B cell (primary cell): Measurements from ENCODE around the gene CACNA2D1. TPM values are rescaled to one million over a fixed set of nuclear protein-coding genes. Genes with fewer than 3 reads are reported as not detected.

ENCODE experiments used
- ATAC-seq: fragments of 200-7000 bp; cut with Tn5 transposase; one replicate; pipeline ENCODE4 v1.10.0; 2021; ENCODE audit warnings: low read depth, mild to moderate bottlenecking, moderate number of reproducible peaks, moderate library complexity
- CTCF ChIA-PET: fragments of 350-600 bp; sonication (Branson Sonifier 250); formaldehyde crosslinking; loops from one replicate; lab custom pipeline; 2021; ENCODE audit warnings: antibody characterized with exemption, inconsistent platforms; lab: Charles Lee
- POLR2A ChIA-PET: fragments of 350-600 bp; sonication (Branson Sonifier 250); formaldehyde crosslinking; loops from one replicate; lab custom pipeline; 2021; ENCODE audit warnings: antibody characterized with exemption; lab: Charles Lee
- DNase-seq: peaks from one replicate; pipeline ENCODE4 v3.0.0; 2013
- H2AFZ ChIP-seq: 2 replicates; pipeline ENCODE4 v1.6.1; 2012; ENCODE audit warnings: mild to moderate bottlenecking, low read depth, low read length; ENCODE audit not compliant: insufficient read depth, poor library complexity, severe bottlenecking
- H3K27ac ChIP-seq, 2 donors: 1 replicate in 1 of 2; 2 replicates in 1 of 2; pipeline ENCODE4 v1.5.1; 2012 to 2013; ENCODE audit warnings: low read length in 2 of 2, mild to moderate bottlenecking in 2 of 2, moderate library complexity in 1 of 2
- H3K27me3 ChIP-seq, 4 experiments: fragments of 200-600 bp in 1 of 4; sonication (generic) in 1 of 4; replicated peaks in 1 of 4; 1 replicate in 2 of 4; 2 replicates in 2 of 4; pipeline versions ENCODE4 v1.6.1 to v1.7.0; 2013 to 2016; ENCODE audit warnings: low read length in 3 of 4, mild to moderate bottlenecking in 2 of 4, mixed read lengths in 1 of 4, moderate library complexity in 1 of 4; ENCODE audit not compliant: insufficient read depth in 4 of 4, control insufficient read depth in 3 of 4; ENCODE audit errors: control extremely low read depth in 1 of 4
- H3K36me3 ChIP-seq, 2 experiments: replicated peaks in 1 of 2; 1 replicate in 1 of 2; 2 replicates in 1 of 2; pipeline versions ENCODE4 v1.6.1 to v1.7.1; 2013; ENCODE audit warnings: low read length in 1 of 2; ENCODE audit not compliant: insufficient read depth in 2 of 2, control insufficient read depth in 1 of 2; ENCODE audit errors: control extremely low read depth in 1 of 2, extremely low read depth in 1 of 2
- H3K4me1 ChIP-seq, 2 donors: fragments of 200-600 bp in 1 of 2; sonication (generic) in 1 of 2; 1 replicate in 1 of 2; 2 replicates in 1 of 2; pipeline versions ENCODE4 v1.5.1 to v1.6.1; 2013 to 2017; ENCODE audit warnings: low read length in 2 of 2; ENCODE audit not compliant: control insufficient read depth in 2 of 2, insufficient read depth in 2 of 2
- H3K4me2 ChIP-seq: replicated peaks from 2 replicates; pipeline ENCODE3; 2012; ENCODE audit warnings: mild to moderate bottlenecking, low read depth, low read length; ENCODE audit not compliant: poor library complexity, severe bottlenecking
- H3K4me3 ChIP-seq, 5 experiments: fragments of 200-600 bp in 1 of 5; sonication (generic) in 1 of 5; 1 replicate in 3 of 5; 2 replicates in 2 of 5; pipeline versions ENCODE4 v1.5.1 to v1.7.0; 2011 to 2016; ENCODE audit warnings: low read length in 4 of 5, mild to moderate bottlenecking in 4 of 5, low read depth in 2 of 5, control low read depth in 1 of 5, moderate library complexity in 1 of 5; ENCODE audit not compliant: insufficient read depth in 1 of 5; ENCODE audit errors: control extremely low read depth in 1 of 5, extremely low read depth in 1 of 5
- H3K79me2 ChIP-seq: fragments of 200-600 bp; sonication (generic); one replicate; pipeline ENCODE4 v1.6.0; 2016; ENCODE audit warnings: low read length; ENCODE audit not compliant: control insufficient read depth, insufficient read depth
- H3K9ac ChIP-seq: fragments of 200-600 bp; sonication (generic); 2 replicates; pipeline ENCODE4 v1.6.1; 2017; ENCODE audit warnings: mild to moderate bottlenecking, low read length, moderate library complexity
- H3K9me3 ChIP-seq, 3 donors: one replicate each; pipeline versions ENCODE4 v1.6.1 to v1.7.1; 2013; ENCODE audit warnings: low read length in 2 of 3; ENCODE audit not compliant: control insufficient read depth in 2 of 3, insufficient read depth in 1 of 3; ENCODE audit errors: control extremely low read depth in 1 of 3
- H4K20me1 ChIP-seq: 2 replicates; pipeline ENCODE4 v1.6.0; 2012; ENCODE audit warnings: mild to moderate bottlenecking, low read length; ENCODE audit not compliant: insufficient read depth, control insufficient read depth, poor library complexity, severe bottlenecking
- H3K27ac Mint-ChIP-seq: one replicate; pipeline ENCODE4 v1.8.0; 2021; ENCODE audit warnings: mixed read lengths
- H3K27me3 Mint-ChIP-seq: one replicate; pipeline ENCODE4 v1.8.0; 2021; ENCODE audit warnings: mixed read lengths
- H3K4me1 Mint-ChIP-seq: one replicate; pipeline ENCODE4 v1.8.0; 2021; ENCODE audit warnings: mixed read lengths
- H3K4me3 Mint-ChIP-seq: one replicate; pipeline ENCODE4 v1.8.0; 2021; ENCODE audit warnings: mixed read lengths
- H3K9me3 Mint-ChIP-seq: one replicate; pipeline ENCODE4 v1.8.0; 2022; ENCODE audit warnings: mixed read lengths; ENCODE audit not compliant: insufficient read depth
- CTCF ChIP-seq: fragments of 200-600 bp; IDR thresholded peaks from one replicate; pipeline ENCODE4 v1.8.0; 2022; ENCODE audit warnings: antibody characterized with exemption, mild to moderate bottlenecking
- EZH2 ChIP-seq: IDR thresholded peaks from 2 replicates; pipeline ENCODE4 v1.6.1; 2012; ENCODE audit warnings: borderline replicate concordance, low read depth, mild to moderate bottlenecking, moderate library complexity, low read length; ENCODE audit not compliant: insufficient read depth, poor library complexity, severe bottlenecking
- WGBS: methylation state at CpG from one replicate; pipeline ENCODE4 v1.1.5; 2013; ENCODE audit warnings: missing lambda C conversion rate; ENCODE audit not compliant: insufficient coverage; 5-methylcytosine and 5-hydroxymethylcytosine counted together
- intact Hi-C: fragments of 100-400 bp; cut with micrococcal nuclease; formaldehyde crosslinking; loops from one replicate; pipeline ENCODE4 v1.10.0; 2022
- polyA plus RNA-seq: library from polyadenylated mRNA; depleted of rRNA; stranded (reverse); fragments of >200 nt; gene quantifications from 2 replicates; pipeline ENCODE4 v1.2.3, GENCODE V29; 2012
- total RNA-seq, 2 donors: library from RNA; stranded (reverse); fragments of 120-200 nt in 1 of 2; gene quantifications; 1 replicate in 1 of 2; 2 replicates in 1 of 2; pipeline versions ENCODE4 v1.2.3 to v1.2.4, GENCODE V29; 2013 to 2022

CACNA2D1 gene
- total and polyA plus RNA-seq, 2 donors (not counting 1 experiment from before 2014, with no cell fraction given) = not detected

GRCh38 chr7:82428186-82428961, 15.2 kb downstream of the CACNA2D1 start:
- no peak overlapping the region for H3K4me3 ChIP-seq
- no peaks in the 10 kb centered on the region for H3K79me2 ChIP-seq
- H3K4me2 ChIP-seq = no peak overlapping the region
- POLR2A ChIA-PET = no interaction called here
- no peaks in the 10 kb centered on the region for H3K4me1 ChIP-seq
- H3K9ac ChIP-seq = no peak overlapping the region
- no peaks in the 10 kb centered on the region for H3K36me3 ChIP-seq
- H3K27me3 ChIP-seq = no peaks in the 10 kb centered on the region
- H2AFZ ChIP-seq = no peak overlapping the region
- H3K9me3 ChIP-seq = no peaks in the 10 kb centered on the region
- Mint-ChIP-seq H3K27ac (no peak overlapping the region), H3K9me3 (peaks cover 2% of the 10 kb centered on the region), H3K4me3 (no peak overlapping the region), H3K27me3 (no peaks in the 10 kb centered on the region), H3K4me1 (no peaks in the 10 kb centered on the region)
- H3K27ac ChIP-seq = no peak overlapping the region
- no CpG with 5 or more reads among the region's 2 CpGs for WGBS
- TF ChIP-seq CTCF (no peak), EZH2 (no peak)
- CTCF ChIA-PET = no interaction called here
- DNase-seq = no peak
- no peaks in the 10 kb centered on the region for H4K20me1 ChIP-seq
- ATAC-seq = no peak
- intact Hi-C loops = no loop called here

- Mint-ChIP-seq H3K4me1 (no peaks in the 10 kb centered on the region), H3K4me3 (no peak overlapping the region), H3K27ac (no peak overlapping the region), H3K27me3 (no peaks in the 10 kb centered on the region), H3K9me3 (peaks cover 1% of the 10 kb centered on the region)
- peaks cover 0 to 3% (median 0%) of the 10 kb centered on the region in 3 donors for H3K9me3 ChIP-seq
- TF ChIP-seq EZH2 (no peak), CTCF (no peak)
- no peak overlapping the region for H3K27ac ChIP-seq
- H3K4me2 ChIP-seq = no peak overlapping the region
- H2AFZ ChIP-seq = no peak overlapping the region
- no peak for ATAC-seq
- H3K9ac ChIP-seq = no peak overlapping the region
- CTCF ChIA-PET = no interaction called here
- intact Hi-C loops = no loop called here
- DNase-seq = no peak
- no peak overlapping the region for H3K4me3 ChIP-seq
- no peaks in the 10 kb centered on the region for H4K20me1 ChIP-seq
- H3K36me3 ChIP-seq = no peaks in the 10 kb centered on the region
- POLR2A ChIA-PET = no interaction called here
- H3K79me2 ChIP-seq = no peaks in the 10 kb centered on the region
- no peaks in the 10 kb centered on the region for H3K4me1 ChIP-seq
- H3K27me3 ChIP-seq = no peaks in the 10 kb centered on the region
- no CpG with 5 or more reads among the region's 5 CpGs for WGBS
Measured at GRCh38 chr7:82423446-82423845, 20.1 kb downstream of the CACNA2D1 start.
